GM12878 (cell line): ENCODE results near the gene EIF5. TPM values are rescaled to one million over a fixed set of nuclear protein-coding genes. Genes with fewer than 3 reads are reported as not detected.

Experiments
- ATF2 ChIP-seq: IDR thresholded peaks from 2 replicates; pipeline ENCODE4 v1.6.1; 2012; ENCODE audit warnings: low read length, inconsistent platforms
- CEBPZ ChIP-seq: fragments of 150-350 bp; IDR thresholded peaks from 2 replicates; pipeline ENCODE4 v1.6.1; 2016; ENCODE audit warnings: low read depth, low read length
- E2F8 ChIP-seq: fragments of 450-650 bp; IDR thresholded peaks from 2 replicates; pipeline ENCODE4 v1.6.1; 2018; ENCODE audit warnings: mild to moderate bottlenecking, low read depth, moderate library complexity; ENCODE audit not compliant: partially characterized antibody
- E4F1 ChIP-seq: fragments of 450-650 bp; IDR thresholded peaks from 2 replicates; pipeline ENCODE4 v1.6.1; 2018; ENCODE audit warnings: borderline replicate concordance, mild to moderate bottlenecking; ENCODE audit not compliant: partially characterized antibody
- HSF1 ChIP-seq: fragments of 150-350 bp; IDR thresholded peaks from 2 replicates; pipeline ENCODE4 v1.6.1; 2014; ENCODE audit warnings: mild to moderate bottlenecking, low read depth, low read length
- KDM1A ChIP-seq: fragments of 200-600 bp; sonication (generic); IDR thresholded peaks from 2 replicates; pipeline ENCODE4 v1.6.1; 2016; ENCODE audit warnings: borderline replicate concordance
- NKRF ChIP-seq: fragments of 450-650 bp; conservative IDR thresholded peaks from 2 replicates; pipeline ENCODE4 v1.6.1; 2017; ENCODE audit warnings: mild to moderate bottlenecking, moderate library complexity
- POLR2A ChIP-seq: IDR thresholded peaks from 2 replicates; pipeline ENCODE4 v1.6.1; 2011; ENCODE audit warnings: low read depth, mild to moderate bottlenecking, low read length
- POLR2AphosphoS2 ChIP-seq: IDR thresholded peaks from 2 replicates; pipeline ENCODE4 v1.6.1; 2011; ENCODE audit warnings: low read depth, mild to moderate bottlenecking, low read length, improper control_type of control experiment, moderate library complexity
- SMARCA5 ChIP-seq: fragments of 450-650 bp; IDR thresholded peaks from 2 replicates; pipeline ENCODE4 v1.6.1; 2017; ENCODE audit warnings: mild to moderate bottlenecking
- SP1 ChIP-seq: IDR thresholded peaks from one replicate; pipeline ENCODE4 v1.6.1; 2011; ENCODE audit warnings: low read depth, low read length
- TCF7 ChIP-seq: IDR thresholded peaks from 2 replicates; pipeline ENCODE4 v1.6.1; 2014; ENCODE audit warnings: antibody characterized with exemption, borderline replicate concordance
- ZZZ3 ChIP-seq: IDR thresholded peaks from 2 replicates; pipeline ENCODE4 v1.6.1; 2011; ENCODE audit warnings: low read depth; ENCODE audit not compliant: control insufficient read depth, insufficient read length
- polyA plus RNA-seq, 11 experiments: library from polyadenylated mRNA; depleted of rRNA in 4 of 11; unstranded in 6 of 11; stranded (reverse) in 5 of 11; fragments of >200 nt; fragmentation: Nextera tagmentation in 4 of 11; fragmentation: Illumina TruSeq in 1 of 11; extraction: Ambion mirVana in 4 of 11; extraction: Trizol in 1 of 11; gene quantifications; 1 replicate in 1 of 11; 2 replicates in 10 of 11; pipeline versions ENCODE4 v1.2.1 to v1.2.3, GENCODE V29; 2011 to 2016; ENCODE audit warnings: inconsistent platforms in 2 of 11, missing spikeins in 2 of 11, low read depth in 1 of 11
- total RNA-seq, 4 experiments: library from RNA; depleted of rRNA in 3 of 4; stranded (reverse); fragments of >200 nt in 3 of 4; fragmentation: Illumina TruSeq in 1 of 4; extraction: Trizol in 1 of 4; gene quantifications; 2 replicates each; pipeline versions ENCODE4 v1.2.1 to v1.2.3, GENCODE V29; 2013 to 2021

Gene EIF5
- total and polyA plus RNA-seq, 10 of the 15 experiments (the other 5 are each of a cell fraction or from before 2014, with no cell fraction given) = 51.2 to 360 (median 115) TPM

GRCh38 chr14:103343905-103344797 lies 10.1 kb downstream of the EIF5 start (continued):
- TF ChIP-seq HSF1 (no peak), ATF2 (no peak), ZZZ3 (no peak), POLR2AphosphoS2 (peak; percentile 59; the same call in 1 of the 2 replicates), KDM1A (no peak), POLR2A (peak; percentile 6; the same call in 1 of the 2 replicates), CEBPZ (no peak), E4F1 (no peak), SP1 (no peak), SMARCA5 (no peak), NKRF (no peak), E2F8 (no peak), TCF7 (no peak)
